DND-41 (cell line): ENCODE measurements around the gene ZNF22.
A peak's percentile ranks its signal among the peaks of the same experiment; 100 is the strongest.

Experiments used
- CTCF ChIP-seq: IDR thresholded peaks from 2 replicates; pipeline ENCODE4 v1.5.1; 2012; ENCODE audit warnings: borderline replicate concordance, low read length, moderate library complexity, mild to moderate bottlenecking; ENCODE audit not compliant: poor library complexity, severe bottlenecking; ENCODE audit errors: extremely low read depth
- EZH2 ChIP-seq: IDR thresholded peaks from 3 replicates; pipeline ENCODE4 v1.6.1; 2012; ENCODE audit warnings: borderline replicate concordance, low read depth, mild to moderate bottlenecking, moderate library complexity, low read length, inconsistent platforms; ENCODE audit not compliant: severe bottlenecking

- no peak for TF ChIP-seq EZH2
- TF ChIP-seq CTCF, result peak; percentile 13
Measured at GRCh38 chr10:45000752-45001380, at the start of gene ZNF22.
